ENCODE measurements around the gene E2F1.

GRCh38 chr20:33684533-33685327 lies 1.5 kb downstream of the E2F1 start:
- TF ChIP-seq, protein P1, sequence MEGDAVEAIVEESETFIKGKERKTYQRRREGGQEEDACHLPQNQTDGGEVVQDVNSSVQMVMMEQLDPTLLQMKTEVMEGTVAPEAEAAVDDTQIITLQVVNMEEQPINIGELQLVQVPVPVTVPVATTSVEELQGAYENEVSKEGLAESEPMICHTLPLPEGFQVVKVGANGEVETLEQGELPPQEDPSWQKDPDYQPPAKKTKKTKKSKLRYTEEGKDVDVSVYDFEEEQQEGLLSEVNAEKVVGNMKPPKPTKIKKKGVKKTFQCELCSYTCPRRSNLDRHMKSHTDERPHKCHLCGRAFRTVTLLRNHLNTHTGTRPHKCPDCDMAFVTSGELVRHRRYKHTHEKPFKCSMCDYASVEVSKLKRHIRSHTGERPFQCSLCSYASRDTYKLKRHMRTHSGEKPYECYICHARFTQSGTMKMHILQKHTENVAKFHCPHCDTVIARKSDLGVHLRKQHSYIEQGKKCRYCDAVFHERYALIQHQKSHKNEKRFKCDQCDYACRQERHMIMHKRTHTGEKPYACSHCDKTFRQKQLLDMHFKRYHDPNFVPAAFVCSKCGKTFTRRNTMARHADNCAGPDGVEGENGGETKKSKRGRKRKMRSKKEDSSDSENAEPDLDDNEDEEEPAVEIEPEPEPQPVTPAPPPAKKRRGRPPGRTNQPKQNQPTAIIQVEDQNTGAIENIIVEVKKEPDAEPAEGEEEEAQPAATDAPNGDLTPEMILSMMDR (IDR thresholded peaks at IDR 0.05) = no peak
- TF ChIP-seq EZH2 (IDR thresholded peaks at IDR 0.05; ENCODE audit: borderline replicate concordance, insufficient read depth, low read depth, low read length, poor library complexity, severe bottlenecking) = no peak

Measured in B cell (primary cell).